ENCODE results near the gene TMEM72.
A peak's percentile ranks its signal among the peaks of the same experiment; 100 is the strongest.

TMEM72 gene

DNA sequence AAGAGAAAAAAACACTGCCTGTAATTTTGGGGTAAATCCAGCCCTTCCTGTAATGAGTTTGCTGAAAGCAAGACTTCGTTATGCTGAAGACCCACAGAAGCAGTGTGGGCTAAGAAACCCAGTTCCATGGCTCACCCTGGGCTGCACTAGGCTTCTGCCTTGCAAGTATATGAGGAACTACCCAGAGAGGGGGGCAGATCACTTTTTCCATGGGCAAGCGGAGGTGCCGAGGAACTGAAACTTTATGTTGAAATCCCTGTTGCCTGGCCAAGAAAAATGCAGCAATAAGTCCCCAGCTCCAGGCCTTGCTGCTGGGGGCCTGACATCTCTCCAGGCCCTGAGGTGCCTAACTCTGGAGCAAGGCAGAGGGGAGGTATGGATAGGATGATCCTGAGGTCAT, 57.0 kb downstream of the TMEM72 start:
- DNase-seq (ENCODE audit: low spot score): no peak

DNA sequence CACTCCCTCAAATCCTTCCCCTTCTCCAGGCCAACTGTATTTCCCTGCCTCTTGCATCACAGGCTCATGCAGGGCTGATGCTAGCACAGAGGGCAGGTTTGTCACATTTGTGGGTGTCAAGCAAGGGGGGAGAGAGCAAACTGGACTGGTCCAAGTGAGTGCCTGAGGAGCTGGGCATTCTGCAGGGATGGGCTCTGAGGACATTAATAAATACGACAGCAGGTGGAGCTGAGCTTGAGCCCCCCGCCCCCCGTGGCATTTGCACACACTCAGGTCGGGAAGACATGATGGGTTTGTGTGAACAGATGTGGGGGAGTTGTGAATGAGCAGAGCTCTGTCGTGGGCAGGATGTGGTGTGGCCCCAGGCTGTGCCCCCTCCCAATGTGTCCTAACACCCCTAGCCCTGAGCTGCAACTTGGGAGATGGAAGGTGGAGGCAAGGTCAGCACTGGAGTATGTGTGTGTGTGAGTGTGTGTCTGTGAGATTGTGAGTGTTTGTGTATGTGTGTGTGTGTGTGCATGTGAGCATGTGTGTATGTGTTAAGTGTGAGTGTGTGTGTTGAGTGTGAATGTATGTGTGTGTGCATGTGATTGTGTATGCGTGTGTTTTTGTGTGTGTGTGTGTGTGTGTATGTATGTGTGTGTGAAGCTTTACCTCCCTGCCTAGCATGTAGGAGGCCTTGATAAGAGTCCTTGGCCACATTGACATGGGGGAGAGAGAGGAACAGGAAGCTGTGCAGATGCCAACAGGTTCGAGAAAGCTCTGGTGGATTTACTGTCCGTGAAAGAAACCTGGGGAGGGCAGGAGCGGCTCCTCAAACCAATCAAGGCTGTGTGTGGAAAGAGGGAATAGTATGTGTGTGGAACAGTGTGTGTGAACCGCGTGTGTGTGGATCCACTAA, 57.6 kb downstream of the TMEM72 start:
- DNase-seq (ENCODE audit: low spot score): no peak

DNA sequence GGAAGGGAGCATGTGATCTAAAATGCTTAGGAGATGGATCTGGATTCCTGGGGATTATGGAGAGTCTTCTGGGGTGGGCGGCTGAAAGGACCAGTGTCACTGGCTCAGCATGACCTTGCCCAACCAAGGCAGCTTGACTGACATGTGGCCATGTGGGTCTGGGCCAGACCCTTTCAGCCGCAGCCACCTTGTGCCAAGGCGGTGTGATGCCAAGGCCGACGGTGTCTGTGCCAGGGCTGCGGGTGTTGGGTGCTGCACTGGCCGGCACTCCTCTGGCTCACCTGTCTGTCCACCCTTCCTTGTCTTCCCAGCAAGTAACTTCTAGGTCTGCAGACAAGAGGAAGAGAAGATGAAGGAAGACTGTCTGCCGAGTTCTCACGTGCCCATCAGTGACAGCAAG, 58.7 kb downstream of the TMEM72 start:
- peak; percentile 23 for DNase-seq (ENCODE audit: low spot score)

DNA sequence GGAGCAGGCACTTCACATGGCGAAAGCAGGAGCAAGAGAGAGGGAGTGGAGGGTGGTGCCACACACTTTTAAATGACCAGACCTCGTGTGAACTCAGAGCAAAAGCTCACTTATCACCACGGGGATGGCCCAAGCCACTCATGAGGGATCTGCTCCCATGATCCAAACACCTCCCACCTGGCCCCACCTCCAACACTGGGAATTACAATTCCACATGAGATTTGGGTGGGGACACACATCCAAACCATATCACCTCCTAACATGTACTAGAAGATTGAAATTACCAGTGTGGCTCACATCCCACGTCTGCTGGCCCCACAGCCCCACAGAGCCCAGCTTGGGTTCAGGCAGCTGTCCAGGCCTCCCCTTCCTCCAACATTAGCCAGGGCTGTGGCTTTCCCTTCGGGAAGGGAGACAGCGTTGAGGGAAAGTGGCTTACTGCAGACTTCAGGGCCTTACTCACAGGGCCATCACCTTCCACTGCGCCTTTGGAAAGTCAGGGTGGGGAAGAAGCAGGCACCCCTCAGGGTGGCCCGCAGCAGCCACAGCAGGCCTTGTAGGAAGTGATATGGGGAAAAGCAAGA, 59.8 kb downstream of the TMEM72 start:
- no peak for DNase-seq (ENCODE audit: low spot score)

DNA sequence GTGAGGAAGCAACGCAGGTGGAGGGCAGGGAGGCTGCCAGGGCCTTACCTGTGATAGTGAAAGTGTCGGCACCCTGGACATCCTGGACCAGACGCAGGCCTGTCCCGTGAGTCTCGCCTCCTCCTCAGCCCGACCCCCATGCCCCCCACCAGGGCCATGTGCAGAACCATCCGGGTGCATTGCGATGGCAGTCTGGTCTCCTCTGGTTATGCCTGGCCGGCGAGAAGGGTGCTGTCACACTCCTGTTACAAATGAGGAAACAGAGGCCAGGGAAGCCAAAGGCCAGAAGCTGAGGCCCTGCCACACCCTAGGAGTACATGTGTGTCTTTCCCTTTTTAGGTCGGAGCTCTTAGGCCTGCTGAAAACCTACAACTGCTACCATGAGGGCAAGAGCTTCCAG, 60.3 kb downstream of the TMEM72 start:
- DNase-seq (ENCODE audit: low spot score): no peak

DNA sequence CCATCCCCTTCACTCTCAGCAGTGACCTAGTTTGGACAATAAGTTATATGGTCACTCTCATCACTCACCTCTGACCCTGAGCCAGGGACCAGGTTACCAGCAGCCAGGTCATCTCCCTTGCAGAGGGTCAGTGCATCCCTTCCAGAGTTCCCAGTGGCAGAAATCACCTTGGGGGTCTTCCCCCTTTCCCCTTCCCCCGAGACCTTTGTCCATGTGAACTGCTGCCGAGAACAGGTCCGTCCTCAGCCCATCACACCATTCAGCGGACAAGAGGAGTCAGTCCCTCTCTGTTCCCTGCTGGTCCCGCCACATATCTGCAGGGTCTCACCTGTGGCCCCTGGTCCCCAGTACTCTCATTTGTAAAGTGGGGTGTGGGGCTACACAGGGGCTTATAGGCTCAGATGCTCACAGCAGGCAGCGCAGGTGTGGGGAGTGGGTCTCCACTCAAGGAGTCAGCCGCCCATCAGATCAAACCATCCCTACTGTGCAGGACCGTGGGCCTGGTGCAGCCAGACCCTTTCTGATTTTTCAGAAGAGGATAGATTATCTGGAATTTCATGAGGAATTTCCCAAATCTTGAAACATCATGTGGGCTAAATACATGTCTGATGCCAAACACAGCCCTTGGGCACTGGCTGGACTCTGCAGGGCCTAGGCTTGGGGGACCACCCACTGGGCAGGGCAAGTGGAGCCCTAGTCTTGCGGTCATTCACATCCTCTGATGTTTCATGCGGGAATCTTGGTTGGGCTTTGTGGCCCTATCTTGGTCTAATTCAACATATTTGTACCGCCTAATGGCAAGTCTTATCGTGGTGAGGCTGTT, 61.0 kb downstream of the TMEM72 start:
- DNase-seq (ENCODE audit: low spot score): no peak

DNA sequence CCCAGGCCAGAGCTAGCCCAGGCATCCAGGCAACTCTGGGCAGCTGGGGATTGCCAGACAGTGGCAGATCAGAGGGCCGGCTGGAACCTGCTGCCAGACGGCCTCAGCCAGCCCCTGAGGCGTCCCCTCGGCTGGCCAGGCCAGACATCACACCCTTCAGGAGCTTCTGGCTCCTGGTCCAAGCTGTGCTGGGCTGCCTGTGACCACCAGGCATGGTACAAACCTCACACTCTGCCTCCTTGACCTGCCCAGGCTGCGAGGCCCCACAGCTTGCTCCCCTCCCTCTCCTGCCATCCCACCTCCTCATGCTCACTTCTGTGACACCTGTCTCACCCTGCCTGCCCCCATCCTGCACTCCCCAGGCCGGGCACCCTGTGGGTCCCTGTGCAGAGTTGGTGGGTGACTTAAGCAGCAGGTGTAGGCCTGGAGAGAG, 61.8 kb downstream of the TMEM72 start:
- no peak for DNase-seq (ENCODE audit: low spot score)

DNA sequence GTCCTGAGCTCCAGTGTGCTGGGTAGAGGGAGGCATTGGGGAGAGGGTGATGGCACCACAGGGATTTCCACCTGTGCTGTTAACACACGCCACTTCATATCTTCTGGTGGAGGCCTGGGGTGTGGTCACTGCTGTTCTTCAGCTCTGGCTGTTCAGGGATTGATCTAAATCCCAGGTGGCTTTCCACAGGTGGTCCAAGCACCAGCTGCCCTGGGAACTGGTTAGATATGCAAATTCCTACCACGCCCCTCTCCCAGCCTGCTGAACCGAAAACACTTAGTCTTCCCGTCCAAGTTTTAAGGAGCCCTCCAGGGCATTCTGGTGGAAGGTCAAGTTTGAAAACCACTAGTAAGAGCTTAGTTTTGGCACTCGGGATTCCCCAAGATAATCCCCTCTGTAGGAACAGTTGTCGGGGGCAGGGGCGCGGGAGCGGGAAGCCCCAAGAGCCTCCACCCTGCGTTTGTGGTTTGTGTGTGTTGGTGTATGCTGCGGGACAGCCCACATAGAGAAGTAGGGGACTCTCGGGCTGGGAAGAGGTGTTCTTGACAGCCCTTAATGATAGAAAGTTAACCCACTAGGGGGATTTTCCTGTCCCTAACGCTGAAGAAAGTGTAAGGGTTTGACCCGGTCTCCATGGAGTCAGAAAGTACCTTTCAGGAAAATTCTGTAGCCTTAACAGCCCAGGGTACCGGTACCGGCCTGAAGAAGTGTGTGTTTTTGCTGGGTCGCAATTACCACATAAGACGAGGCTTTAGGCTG, 62.4 kb downstream of the TMEM72 start:
- DNase-seq (ENCODE audit: low spot score): no peak

DNA sequence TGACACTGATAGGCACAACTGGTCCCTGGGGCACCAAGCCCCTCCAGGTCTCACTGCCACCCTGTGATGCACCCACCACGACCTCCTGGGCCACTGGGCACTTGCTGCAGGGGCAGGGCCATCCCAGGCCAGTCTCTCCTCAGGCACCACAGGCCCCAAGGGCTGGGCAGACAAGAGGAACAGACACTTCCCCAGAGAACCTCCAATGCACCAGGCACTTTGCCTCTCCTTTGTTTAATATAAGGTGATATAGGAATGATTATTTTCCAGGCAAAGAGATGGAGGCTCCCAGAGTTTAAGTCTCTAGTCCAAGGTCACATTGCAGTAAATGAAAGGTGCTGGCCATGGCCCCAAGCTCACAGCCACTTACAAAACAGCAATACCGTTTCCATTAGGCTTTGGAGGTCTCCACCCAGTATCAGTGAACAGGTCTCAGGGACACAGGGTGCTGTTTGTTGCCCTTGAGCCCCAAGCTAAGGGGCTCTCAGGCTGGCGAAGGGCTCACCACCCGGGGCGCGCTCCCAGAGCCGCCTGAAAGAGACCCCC, 63.0 kb downstream of the TMEM72 start:
- DNase-seq (ENCODE audit: low spot score): no peak

DNA sequence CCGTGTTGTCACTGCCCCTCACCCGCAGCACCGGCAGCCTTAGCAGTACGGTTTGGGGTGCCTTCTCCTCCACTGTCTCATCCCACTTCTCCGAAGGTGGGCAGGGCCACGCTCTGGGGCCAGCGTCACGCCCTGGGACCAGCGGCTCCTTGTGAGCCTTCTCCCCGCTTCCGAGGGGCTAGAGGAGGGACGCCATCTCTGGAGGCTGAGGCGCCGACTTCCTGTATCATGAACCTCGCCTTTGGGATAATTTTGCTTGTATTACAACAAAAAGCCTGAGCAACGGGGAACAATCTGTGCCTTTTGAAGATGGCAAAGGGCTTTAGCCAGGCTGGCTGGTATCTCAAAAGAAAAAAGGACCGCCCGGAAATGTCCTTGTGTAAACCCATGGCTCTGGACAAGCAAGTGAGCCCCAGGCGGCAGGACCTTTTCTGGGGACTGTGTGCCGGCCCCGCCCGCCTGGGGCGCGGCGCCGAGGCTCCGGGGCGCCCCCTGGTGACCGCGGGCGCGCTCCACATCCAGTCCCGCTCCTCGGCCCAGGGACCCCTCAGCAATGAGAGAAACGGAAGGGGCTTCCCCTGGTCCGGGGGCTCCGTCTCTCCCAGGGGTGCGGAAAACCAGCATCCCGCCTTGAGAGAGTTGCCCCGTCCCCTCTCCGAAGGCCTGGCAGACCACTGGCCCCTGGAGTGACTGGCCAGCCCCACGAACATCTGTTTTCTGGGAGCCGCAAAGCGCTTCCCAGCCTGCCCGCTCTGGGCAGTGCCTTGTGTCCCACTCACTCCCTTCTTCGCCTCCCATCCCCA, 63.7 kb downstream of the TMEM72 start:
- peak; percentile 73 for DNase-seq (ENCODE audit: low spot score)

DNA sequence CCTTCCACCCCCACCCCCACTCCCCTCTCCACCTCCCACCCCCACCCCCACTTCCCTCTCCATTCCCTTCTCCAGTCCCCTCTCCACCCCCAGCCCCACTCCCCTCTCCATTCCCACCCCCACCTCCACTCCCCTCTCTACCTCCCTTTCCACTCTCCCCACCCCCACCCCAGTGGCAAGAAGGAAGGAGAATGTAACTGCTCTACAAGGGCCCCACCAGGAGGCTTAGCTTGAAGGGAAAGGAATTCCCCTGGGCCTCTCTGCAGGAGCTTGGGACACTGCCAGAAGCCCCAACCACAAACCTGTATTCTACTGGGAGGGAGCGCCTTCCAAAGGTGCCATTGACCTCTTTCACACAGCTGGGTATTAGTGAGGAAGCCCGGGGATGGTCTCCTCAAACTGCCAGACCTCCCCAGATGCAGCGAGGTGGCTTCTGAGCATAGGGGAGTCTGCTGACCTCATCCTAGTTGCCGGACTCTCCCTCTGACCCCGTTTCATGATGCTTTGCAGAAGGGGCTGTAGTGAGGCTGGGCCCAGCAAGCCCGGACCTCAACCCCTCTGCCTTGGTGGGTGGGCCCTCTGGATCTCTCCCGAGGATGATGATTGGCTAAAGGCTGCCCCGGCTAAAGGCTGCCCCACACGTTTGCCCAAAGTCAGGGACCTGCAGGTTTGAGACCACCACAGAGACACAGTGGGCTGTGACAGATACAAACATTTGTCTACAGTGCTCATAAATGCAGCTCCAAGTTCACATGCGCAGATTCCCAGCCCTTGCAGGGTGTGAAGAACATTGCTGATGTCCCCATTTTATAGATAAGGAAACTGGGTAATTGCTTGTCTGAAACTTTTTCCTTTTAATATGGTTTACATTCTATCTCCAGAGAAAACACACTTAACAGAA, 64.5 kb downstream of the TMEM72 start:
- DNase-seq (ENCODE audit: low spot score): peak; percentile 33

DNA sequence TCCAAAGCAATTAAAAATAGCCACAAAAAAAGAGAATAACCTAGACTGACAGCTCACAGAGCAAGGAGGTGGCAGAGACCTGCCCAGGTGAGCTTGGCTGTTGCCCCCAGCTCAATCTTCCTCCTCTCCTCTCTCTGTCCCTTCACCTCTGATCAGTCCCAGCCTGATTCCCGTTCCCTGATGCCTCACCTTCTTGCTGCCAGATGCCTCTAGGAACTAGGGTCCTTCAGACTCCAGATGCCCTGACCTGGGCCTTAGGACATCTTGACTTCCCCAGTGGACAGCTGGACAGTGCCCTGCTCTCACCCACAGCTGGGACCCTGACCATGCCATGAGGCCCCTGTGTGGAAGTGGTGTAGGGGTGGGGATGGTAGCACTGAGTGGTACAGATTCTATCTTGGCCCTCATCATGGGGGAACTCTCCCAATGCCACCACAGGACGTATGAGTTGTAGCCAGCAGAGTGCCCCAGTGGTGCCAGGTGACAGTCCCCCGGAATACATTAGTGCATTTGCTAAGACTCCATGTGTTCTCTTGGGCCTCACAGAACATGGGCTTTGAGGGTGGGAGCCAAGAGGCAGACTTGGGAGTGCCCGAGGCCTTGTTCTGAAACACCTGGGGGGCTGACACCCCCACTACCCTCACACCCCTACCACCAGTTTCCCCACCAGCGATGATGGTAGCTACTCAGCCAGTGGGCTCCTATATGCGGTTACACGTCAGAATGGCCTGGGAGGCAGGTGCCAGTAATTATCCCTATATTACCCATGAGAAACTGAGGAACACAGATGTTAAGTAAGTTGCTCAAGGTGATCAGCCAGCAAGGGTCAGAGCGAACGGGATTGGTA, 65.4 kb downstream of the TMEM72 start:
- no peak for DNase-seq (ENCODE audit: low spot score)

DNA sequence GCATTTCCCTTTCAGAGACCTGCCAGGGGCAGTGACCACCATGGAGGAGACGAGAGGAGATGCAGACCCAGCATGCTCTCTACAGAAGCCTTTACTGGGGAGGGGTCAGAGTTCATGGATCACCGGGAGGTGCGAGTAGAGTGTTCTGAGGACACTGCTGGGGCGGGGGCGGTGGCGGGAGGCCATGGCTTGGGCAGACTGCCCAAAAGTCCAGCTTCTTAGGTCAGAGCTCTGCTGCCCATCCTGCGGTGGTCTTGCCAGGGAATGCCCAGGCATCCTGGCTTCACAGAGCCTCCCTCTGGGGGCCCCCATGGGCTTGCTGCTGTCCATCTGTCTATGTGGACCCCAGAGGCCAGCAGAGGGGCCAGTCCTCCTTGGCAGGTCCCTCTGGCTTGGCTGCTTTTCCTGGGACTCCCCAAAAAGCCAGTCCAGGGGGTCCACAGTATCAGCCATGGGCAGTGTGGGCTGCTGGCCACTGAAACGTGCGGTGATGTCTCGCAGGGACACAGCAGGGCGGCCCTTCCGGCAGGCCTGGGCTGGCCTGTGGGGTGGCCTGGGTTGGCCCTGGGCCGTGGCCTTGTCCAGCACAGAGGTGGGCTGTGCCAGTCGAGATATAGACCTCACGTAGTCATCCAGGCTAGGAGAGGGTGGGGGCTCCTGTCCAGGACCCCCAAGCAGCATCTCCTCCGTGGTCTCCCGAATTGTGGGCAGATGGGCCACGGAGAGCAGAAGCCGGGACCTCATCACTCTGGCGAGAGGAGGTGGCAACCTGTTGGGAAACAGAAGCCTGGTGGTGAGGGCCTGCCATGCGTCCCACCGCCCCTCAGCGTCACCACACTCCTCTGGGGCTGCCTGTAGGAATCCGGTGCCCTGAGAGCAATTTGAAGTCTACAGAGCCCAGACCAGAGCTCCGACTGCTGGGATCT, 66.4 kb downstream of the TMEM72 start:
- peak; percentile 25 for DNase-seq (ENCODE audit: low spot score)

DNA sequence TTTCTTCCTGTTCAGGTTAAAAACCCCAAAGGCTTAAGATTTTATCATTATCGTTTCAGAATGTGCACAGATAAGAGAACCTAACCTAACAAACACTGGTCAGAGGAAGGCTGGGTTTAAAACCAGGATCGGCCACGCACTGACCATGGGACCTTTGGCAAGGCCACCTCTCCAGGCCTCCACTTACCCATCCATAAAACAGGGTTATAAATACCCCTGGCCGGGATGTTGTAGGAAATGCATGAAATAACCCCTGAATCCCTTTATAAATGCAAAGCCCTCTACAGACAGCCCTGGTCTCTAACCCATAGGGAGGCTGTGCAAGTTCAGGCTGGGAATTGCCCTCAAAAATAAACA, 67.1 kb downstream of the TMEM72 start:
- no peak for DNase-seq (ENCODE audit: low spot score)

DNA sequence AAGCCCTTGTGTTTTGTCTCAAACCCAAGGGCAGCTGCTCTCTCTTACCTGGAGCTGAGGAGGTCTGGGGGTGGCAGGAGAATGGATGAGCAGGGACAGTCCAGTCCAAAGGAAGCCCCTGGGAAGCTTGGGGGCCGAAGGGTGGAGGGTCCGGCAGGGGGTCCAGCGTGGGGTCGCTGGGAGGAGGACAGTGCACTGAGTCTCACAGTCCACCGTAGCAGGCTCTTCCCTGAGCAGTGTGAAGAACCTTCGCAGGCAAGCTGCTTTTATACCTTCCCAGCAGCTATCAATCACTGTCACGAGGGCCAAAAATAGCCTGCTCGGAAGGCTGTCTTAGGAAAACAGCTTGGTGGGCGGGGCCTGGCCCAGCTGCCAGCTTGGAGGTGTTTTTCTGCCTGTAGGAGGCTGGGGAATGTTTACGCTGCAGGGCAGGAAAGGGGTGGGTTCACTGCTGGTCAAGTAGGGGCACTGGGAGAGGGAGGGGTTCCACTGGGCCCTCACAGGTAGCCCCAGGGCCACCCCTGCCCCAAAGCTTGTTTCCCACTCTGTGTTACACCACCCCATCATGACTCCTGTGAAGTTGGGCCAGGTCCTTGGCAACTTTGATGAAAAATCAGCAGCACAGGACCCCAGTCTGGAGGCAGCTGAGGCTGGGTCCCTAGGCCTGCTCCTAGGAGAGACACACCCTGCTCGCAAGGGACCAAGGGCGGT, 67.6 kb downstream of the TMEM72 start, which contains the start of gene DEPP1:
Gene DEPP1, minus strand, starts transcription at position 240 of the 711 bp plus-strand sequence. CDS start 779 bp downstream, outside the sequence.
- DNase-seq (ENCODE audit: low spot score): peak; percentile 98

DNA sequence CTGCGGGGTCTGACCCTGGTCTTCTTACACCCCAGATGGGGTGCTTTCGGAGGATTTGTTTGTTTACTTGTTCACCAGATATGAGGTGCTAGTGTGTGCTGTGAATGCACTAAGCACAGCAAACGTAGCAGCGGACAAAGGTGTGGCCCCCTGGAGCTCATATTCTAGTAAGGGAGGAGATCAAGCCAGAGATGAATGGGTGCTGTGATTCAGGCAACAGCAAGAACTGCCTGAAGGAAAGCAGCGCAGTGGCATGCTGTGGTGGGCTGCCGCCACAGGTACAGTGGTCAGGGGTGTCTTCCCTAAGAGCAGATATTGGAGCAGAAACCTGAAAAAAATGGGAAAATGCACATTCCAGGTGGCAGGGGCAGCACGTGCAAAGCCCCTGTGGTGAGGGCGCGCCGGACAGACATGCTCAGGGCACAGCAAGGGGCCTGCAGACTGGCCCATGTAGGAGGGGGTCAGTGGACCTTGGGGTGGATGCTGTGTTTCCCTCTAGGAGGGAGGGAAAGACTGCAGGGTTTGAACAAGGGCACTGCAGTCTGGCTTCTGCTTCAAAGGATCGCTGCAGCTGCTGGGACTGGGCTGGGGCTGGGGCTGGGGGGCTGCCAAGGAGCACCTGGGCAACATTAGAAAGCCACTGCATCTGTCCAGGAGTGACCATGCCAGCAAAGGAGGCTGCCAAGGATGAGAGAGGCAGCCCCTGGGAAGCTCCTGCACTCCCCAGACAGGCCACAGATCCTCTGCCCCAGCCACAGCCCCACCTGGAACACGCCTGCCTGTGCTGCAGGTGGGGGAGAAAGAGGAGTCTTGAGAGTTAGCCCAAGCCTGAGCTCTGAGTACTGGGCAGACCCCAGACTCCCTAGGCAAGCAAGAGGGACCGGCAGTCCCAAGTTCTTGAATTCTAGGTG, 68.4 kb downstream of the TMEM72 start:
- DNase-seq (ENCODE audit: low spot score): no peak

All from cerebellar cortex (tissue), 1 donor.